DND-41 (cell line): ENCODE data around the gene CALML4.

Experiments
- ATAC-seq: fragments of 200-7000 bp; cut with Tn5 transposase; 3 replicates; pipeline ENCODE4 v1.9.1; 2021; ENCODE audit warnings: low read depth; ENCODE audit not compliant: insufficient read depth
- DNase-seq: peaks from one replicate; pipeline ENCODE4 v3.0.0-alpha.2; 2020
- H2AFZ ChIP-seq: 2 replicates; pipeline ENCODE4 v1.6.0; 2012; ENCODE audit warnings: low read depth, low read length
- H3K27ac ChIP-seq: 2 replicates; pipeline ENCODE4 v1.5.1; 2012; ENCODE audit warnings: low read length, inconsistent platforms
- H3K27me3 ChIP-seq: fragments of 200-600 bp; sonication (generic); 2 replicates; pipeline ENCODE4 v1.6.0; 2012; ENCODE audit warnings: low read length, mild to moderate bottlenecking, inconsistent platforms; ENCODE audit not compliant: insufficient read depth, poor library complexity
- H3K36me3 ChIP-seq: 2 replicates; pipeline ENCODE4 v1.5.1; 2012; ENCODE audit warnings: low read length, inconsistent platforms; ENCODE audit not compliant: insufficient read depth
- H3K4me1 ChIP-seq: 2 replicates; pipeline ENCODE4 v1.5.1; 2012; ENCODE audit warnings: mild to moderate bottlenecking, low read length; ENCODE audit not compliant: insufficient read depth
- H3K4me2 ChIP-seq: 2 replicates; pipeline ENCODE4 v1.6.0; 2012; ENCODE audit warnings: mild to moderate bottlenecking, moderate library complexity, low read length, inconsistent platforms; ENCODE audit not compliant: insufficient read depth
- H3K4me3 ChIP-seq, 2 experiments: fragments of 200-600 bp in 1 of 2; shearing (Covaris generic) in 1 of 2; 2 replicates each; pipeline ENCODE4 v1.5.1; 2012 to 2016; ENCODE audit warnings: inconsistent platforms in 2 of 2, low read length in 2 of 2, mild to moderate bottlenecking in 2 of 2, low read depth in 1 of 2, moderate library complexity in 1 of 2
- H3K79me2 ChIP-seq: 2 replicates; pipeline ENCODE4 v1.6.0; 2012; ENCODE audit warnings: low read length, inconsistent platforms; ENCODE audit not compliant: insufficient read depth
- H3K9ac ChIP-seq: 2 replicates; pipeline ENCODE4 v1.6.0; 2012; ENCODE audit warnings: low read depth, mild to moderate bottlenecking, inconsistent platforms, low read length, moderate library complexity
- H3K9me3 ChIP-seq: 2 replicates; pipeline ENCODE4 v1.5.1; 2012; ENCODE audit warnings: low read length, moderate library complexity, mild to moderate bottlenecking, inconsistent platforms; ENCODE audit not compliant: insufficient read depth, severe bottlenecking
- H4K20me1 ChIP-seq: 2 replicates; pipeline ENCODE4 v1.6.0; 2012; ENCODE audit warnings: low read length; ENCODE audit not compliant: insufficient read depth
- EZH2 ChIP-seq: IDR thresholded peaks from 3 replicates; pipeline ENCODE4 v1.6.1; 2012; ENCODE audit warnings: borderline replicate concordance, low read depth, mild to moderate bottlenecking, moderate library complexity, low read length, inconsistent platforms; ENCODE audit not compliant: severe bottlenecking
- TF ChIP-seq, protein P1 (sequence below): IDR thresholded peaks from 2 replicates; pipeline ENCODE4 v1.5.1; 2012; ENCODE audit warnings: borderline replicate concordance, low read length, moderate library complexity, mild to moderate bottlenecking; ENCODE audit not compliant: poor library complexity, severe bottlenecking; ENCODE audit errors: extremely low read depth

The CALML4 gene

DNA sequence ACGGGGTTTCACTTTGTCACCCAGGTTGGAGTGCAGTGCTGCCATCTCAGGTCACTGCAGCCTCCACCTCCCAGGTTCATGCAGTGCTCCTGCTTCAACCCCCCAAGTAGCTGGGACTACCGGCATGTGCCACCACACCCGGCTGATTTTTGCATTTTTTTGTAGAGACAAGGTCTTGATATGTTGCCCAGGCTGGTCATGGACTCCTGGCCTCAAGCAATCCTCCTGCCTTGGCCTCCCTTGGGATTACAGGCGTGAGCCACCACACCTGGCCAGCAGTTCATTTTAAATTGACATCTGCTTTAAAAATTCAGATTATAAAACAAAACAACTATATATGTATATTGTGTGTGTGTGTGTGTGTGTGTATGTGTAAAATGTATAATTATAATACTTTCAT lies 38.3 kb downstream of the CALML4 start:
- Histone ChIP-seq H2AFZ (no peak overlapping the region), H3K9me3 (no peaks in the 10 kb centered on the region), H3K4me1 (no peaks in the 10 kb centered on the region), H3K79me2 (no peaks in the 10 kb centered on the region), H4K20me1 (no peaks in the 10 kb centered on the region), H3K27me3 (no peaks in the 10 kb centered on the region), H3K27ac (no peak overlapping the region), H3K4me3 (no peak overlapping the region), H3K9ac (no peak overlapping the region), H3K36me3 (peaks cover 45% of the 10 kb centered on the region; the same call in 1 of the 2 replicates), H3K4me2 (no peak overlapping the region)
- TF ChIP-seq EZH2: no peak
- TF ChIP-seq, protein P1, sequence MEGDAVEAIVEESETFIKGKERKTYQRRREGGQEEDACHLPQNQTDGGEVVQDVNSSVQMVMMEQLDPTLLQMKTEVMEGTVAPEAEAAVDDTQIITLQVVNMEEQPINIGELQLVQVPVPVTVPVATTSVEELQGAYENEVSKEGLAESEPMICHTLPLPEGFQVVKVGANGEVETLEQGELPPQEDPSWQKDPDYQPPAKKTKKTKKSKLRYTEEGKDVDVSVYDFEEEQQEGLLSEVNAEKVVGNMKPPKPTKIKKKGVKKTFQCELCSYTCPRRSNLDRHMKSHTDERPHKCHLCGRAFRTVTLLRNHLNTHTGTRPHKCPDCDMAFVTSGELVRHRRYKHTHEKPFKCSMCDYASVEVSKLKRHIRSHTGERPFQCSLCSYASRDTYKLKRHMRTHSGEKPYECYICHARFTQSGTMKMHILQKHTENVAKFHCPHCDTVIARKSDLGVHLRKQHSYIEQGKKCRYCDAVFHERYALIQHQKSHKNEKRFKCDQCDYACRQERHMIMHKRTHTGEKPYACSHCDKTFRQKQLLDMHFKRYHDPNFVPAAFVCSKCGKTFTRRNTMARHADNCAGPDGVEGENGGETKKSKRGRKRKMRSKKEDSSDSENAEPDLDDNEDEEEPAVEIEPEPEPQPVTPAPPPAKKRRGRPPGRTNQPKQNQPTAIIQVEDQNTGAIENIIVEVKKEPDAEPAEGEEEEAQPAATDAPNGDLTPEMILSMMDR: no peak
- DNase-seq (no peak), ATAC-seq (no peak)

DNA sequence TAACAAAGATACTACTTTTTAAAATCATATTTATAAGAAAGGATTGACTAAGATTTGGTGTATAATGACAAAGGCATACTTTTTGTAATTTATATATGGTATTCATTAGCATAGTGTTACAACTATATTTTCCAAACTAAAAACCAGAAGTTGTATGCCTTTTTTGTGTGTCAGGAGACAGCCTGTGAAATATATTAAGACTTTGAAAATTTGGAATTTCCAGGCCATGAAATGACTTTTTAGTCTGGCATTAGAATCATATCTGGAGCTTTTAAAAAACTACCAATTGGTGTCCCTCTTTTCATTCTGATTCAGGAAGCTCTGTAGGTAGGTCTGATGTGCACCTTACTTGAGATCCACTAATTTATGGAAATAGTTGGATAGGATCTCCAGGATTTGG lies 41.9 kb downstream of the CALML4 start:
- TF ChIP-seq EZH2: no peak
- TF ChIP-seq, protein P1: no peak
- no peak overlapping the region for H2AFZ ChIP-seq
- no peak overlapping the region for H3K9ac ChIP-seq
- H3K9me3 ChIP-seq: no peaks in the 10 kb centered on the region
- no peak overlapping the region for H3K4me2 ChIP-seq
- no peaks in the 10 kb centered on the region for H3K79me2 ChIP-seq
- peaks cover 52% of the 10 kb centered on the region for H3K36me3 ChIP-seq
- H3K27ac ChIP-seq: no peak overlapping the region
- DNase-seq: no peak
- H3K27me3 ChIP-seq: no peaks in the 10 kb centered on the region
- H3K4me1 ChIP-seq: no peaks in the 10 kb centered on the region
- H3K4me3 ChIP-seq: no peak overlapping the region
- no peaks in the 10 kb centered on the region for H4K20me1 ChIP-seq
- ATAC-seq: no peak

DNA sequence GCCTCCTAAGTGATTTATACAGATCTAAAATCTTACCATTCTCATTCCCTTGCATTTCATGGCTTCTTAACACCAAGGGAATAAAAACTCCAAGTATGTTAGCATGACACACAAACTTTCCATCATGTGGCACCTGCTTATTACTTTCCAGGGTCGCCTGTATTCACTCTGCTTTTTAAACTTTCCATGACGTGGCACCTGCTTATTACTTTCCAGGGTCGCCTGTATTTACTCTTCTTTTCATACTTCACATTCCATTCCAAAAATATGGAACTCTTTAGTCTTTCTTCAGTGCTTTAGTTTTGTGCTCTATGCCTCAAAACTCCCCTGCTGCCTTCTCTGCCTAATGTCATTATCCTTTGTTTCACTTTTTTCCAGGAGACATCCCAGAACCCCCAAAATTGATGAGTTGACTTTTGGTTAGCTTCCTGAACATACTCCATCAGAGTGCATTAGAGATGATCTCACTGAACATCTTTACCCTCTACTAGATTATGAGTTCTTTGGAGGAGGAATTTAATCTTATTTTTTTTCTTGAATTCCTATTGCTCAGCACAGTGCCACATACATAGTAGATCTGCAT lies 47.0 kb downstream of the CALML4 start:
- no peak overlapping the region for H3K27ac ChIP-seq
- no peak overlapping the region for H2AFZ ChIP-seq
- no peak overlapping the region for H3K4me2 ChIP-seq
- H3K4me1 ChIP-seq: no peaks in the 10 kb centered on the region
- peaks cover 69% of the 10 kb centered on the region for H3K36me3 ChIP-seq
- no peaks in the 10 kb centered on the region for H3K79me2 ChIP-seq
- ATAC-seq (no peak), DNase-seq (no peak)
- H3K4me3 ChIP-seq: no peak overlapping the region
- no peaks in the 10 kb centered on the region for H3K9me3 ChIP-seq
- no peaks in the 10 kb centered on the region for H4K20me1 ChIP-seq
- H3K27me3 ChIP-seq: no peaks in the 10 kb centered on the region
- H3K9ac ChIP-seq: no peak overlapping the region
- TF ChIP-seq EZH2: no peak
- TF ChIP-seq, protein P1: no peak

DNA sequence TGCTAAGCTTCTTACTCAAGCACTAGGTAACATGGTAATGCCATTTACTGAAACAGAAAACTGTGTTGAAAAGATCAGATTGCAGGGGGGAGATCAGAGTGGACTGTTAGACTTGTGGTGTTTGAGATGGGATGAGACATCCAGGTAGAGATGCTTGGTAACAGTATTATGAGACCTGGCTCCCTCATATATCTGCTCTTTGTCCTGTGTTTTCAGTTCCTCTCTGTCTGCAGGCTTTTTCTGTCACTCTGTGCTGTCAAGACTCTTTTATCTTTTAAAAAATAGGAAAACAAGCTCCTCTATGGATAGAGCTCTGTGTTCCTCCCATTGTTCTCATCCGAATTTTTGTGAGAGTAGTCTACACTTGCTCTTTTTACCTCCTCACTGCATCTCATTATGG lies 48.1 kb downstream of the CALML4 start:
- H3K9ac ChIP-seq: no peak overlapping the region
- H4K20me1 ChIP-seq: no peaks in the 10 kb centered on the region
- peaks cover 67% of the 10 kb centered on the region for H3K36me3 ChIP-seq
- H2AFZ ChIP-seq: no peak overlapping the region
- DNase-seq (no peak), ATAC-seq (no peak)
- no peak for TF ChIP-seq EZH2
- TF ChIP-seq, protein P1: no peak
- no peaks in the 10 kb centered on the region for H3K27me3 ChIP-seq
- H3K4me1 ChIP-seq: no peaks in the 10 kb centered on the region
- H3K4me3 ChIP-seq: no peak overlapping the region
- no peaks in the 10 kb centered on the region for H3K9me3 ChIP-seq
- H3K79me2 ChIP-seq: no peaks in the 10 kb centered on the region
- no peak overlapping the region for H3K4me2 ChIP-seq
- H3K27ac ChIP-seq: no peak overlapping the region
